GM13976 (cell line): ENCODE data around the gene EZH2.

Source experiments
- DNase-seq: peaks from one replicate; pipeline ENCODE4 v3.0.0; 2012; ENCODE audit warnings: low spot score
- in situ Hi-C: fragments of 300-500 bp; cut with MboI; formaldehyde crosslinking; loops from one replicate; pipeline ENCODE4 v1.12.0; 2022; ENCODE audit warnings: low sequenced_read_pairs, mixed read lengths, inconsistent platforms; ENCODE audit not compliant: unreplicated experiment
- TF ChIP-seq, protein P1 (sequence below): IDR thresholded peaks from 2 replicates; pipeline ENCODE4 v1.5.1; 2012; ENCODE audit warnings: borderline replicate concordance, mild to moderate bottlenecking; ENCODE audit not compliant: insufficient read depth; ENCODE audit errors: extremely low read depth, missing control alignments, control extremely low read depth

EZH2 gene

GRCh38 chr7:148803094-148803493, 81.0 kb downstream of the EZH2 start:
- in situ Hi-C loops: no loop called here

GRCh38 chr7:148802101-148802493, 82.0 kb downstream of the EZH2 start:
- in situ Hi-C loops: no loop called here
- DNase-seq: no peak
- TF ChIP-seq, protein P1, sequence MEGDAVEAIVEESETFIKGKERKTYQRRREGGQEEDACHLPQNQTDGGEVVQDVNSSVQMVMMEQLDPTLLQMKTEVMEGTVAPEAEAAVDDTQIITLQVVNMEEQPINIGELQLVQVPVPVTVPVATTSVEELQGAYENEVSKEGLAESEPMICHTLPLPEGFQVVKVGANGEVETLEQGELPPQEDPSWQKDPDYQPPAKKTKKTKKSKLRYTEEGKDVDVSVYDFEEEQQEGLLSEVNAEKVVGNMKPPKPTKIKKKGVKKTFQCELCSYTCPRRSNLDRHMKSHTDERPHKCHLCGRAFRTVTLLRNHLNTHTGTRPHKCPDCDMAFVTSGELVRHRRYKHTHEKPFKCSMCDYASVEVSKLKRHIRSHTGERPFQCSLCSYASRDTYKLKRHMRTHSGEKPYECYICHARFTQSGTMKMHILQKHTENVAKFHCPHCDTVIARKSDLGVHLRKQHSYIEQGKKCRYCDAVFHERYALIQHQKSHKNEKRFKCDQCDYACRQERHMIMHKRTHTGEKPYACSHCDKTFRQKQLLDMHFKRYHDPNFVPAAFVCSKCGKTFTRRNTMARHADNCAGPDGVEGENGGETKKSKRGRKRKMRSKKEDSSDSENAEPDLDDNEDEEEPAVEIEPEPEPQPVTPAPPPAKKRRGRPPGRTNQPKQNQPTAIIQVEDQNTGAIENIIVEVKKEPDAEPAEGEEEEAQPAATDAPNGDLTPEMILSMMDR: no peak

More at GRCh38 chr7:148803094-148803493, 81.0 kb downstream of the EZH2 start:
- TF ChIP-seq, protein P1: no peak
- no peak for DNase-seq

GRCh38 chr7:148800677-148801076, 83.4 kb downstream of the EZH2 start:
- in situ Hi-C loops: no loop called here
- no peak for DNase-seq
- TF ChIP-seq, protein P1: no peak

DNA sequence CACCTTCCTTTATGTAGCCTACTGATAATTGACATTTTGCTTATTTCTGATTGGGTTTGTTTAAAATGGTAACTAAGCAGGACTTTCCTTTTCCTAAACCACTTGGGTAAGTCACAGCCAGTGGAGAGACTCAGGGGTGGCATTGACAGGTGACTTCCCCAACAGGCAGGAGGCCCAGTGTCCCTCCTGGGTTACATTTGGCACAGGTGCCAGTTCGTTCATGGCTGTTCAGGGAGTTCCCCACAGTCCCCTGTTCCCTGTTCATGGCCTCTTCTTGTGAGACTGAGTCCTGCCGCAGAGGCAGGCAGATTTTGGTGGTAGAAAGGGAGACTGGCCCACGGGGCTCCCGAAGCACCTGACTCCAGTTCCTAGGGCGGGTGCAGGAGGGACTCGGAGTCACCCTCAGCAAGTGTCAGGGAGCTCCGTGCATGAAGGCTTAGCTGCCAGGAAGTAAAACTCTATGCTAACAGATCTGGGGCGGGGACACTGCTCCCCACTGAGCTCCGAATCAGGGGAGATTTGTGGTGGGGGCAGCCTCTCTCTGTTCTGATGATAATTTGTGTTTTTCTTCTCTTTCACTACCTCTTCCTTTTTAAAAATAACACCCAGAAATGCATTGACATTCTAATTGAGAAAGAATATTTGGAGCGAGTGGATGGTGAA, 84.1 kb downstream of the EZH2 start:
- in situ Hi-C loops: no loop called here
- DNase-seq: no peak
- TF ChIP-seq, protein P1: no peak

DNA sequence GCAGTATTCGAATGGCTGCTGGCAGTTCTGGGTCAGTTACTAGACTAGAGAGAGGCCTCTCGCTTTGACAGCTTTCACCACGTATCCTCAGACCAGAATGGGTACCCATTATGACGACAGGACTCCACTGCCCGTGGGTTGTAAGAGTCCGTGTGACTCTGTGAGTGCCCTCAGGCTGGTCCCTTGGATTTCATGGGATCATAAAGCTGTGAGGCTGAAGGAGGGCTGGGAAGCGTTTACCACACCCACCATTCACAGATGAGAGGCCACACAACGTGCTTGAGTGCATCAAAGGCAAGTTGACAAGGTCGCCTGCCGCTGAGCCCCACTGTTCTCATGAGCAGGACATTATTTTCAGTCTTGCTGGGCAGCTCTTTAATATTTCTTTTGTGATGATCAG, 87.2 kb downstream of the EZH2 start:
- in situ Hi-C loops: no loop called here
- DNase-seq: no peak
- TF ChIP-seq, protein P1: no peak

DNA sequence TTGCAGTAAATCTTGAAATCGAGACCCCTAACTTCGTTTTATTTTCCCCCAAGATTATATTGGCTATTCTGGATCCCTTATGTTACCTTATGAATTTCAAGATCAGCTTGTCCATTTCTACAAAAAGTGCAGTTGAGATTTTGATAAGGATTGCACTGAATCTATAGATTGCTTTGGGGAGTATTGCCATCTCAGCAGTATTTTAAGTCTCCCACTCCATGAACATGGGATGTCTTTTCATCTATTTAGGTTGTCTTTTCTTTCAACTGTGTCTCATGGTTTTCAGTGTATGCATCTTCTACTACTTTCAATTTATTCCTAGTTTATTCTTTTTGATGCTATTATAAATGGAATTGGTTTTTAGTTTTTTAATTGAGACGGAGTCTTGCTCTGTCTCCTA, 89.6 kb downstream of the EZH2 start:
- in situ Hi-C loops: no loop called here
- no peak for DNase-seq
- TF ChIP-seq, protein P1: no peak

DNA sequence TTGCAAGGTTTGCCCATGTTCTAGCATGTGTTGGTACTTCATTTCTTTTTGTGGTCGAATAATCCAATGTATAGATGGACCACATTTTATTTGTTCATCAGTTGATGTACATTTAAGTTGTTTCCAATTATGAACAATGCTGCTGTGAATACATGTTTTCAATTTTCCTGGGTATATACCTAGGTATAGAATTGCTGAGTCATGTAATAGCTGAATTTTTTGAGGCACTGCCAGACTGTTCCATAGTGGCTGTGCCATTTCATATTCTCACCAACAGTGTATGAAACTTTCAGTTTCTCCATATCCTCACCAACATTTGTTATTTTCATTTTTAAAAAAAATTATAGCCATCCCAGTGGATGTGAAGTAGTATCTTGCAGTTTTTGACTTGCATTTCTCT, 90.5 kb downstream of the EZH2 start:
- TF ChIP-seq, protein P1: no peak
- in situ Hi-C loops: no loop called here
- DNase-seq: no peak
